Retinal pigment epithelial cell (primary cell): ENCODE results near the gene PPARG.
"Not testable (repeated sequence)": the region's sequence is repeated elsewhere in the genome, so short reads cannot be mapped to it uniquely, and the experiment has no call there.

Experiments
- DNase-seq: peaks from one replicate; pipeline ENCODE4 v3.0.0-alpha.2; 2010; ENCODE audit warnings: low read depth
- H3K4me3 ChIP-seq: 2 replicates; pipeline ENCODE4 v1.5.1; 2011; ENCODE audit warnings: mild to moderate bottlenecking, low read length, control low read depth, moderate library complexity
- CTCF ChIP-seq: conservative IDR thresholded peaks from 2 replicates; pipeline ENCODE4 v1.5.1; 2011; ENCODE audit warnings: low read depth, low read length, control low read depth, inconsistent platforms

The PPARG gene

GRCh38 chr3:12442654-12443501 is 154.0 kb downstream of the PPARG start:
- no peak for TF ChIP-seq CTCF
- DNase-seq: no peak
- no peak overlapping the region for H3K4me3 ChIP-seq

- no peak overlapping the region for H3K4me3 ChIP-seq
- no peak for TF ChIP-seq CTCF
- no peak for DNase-seq
Measured at GRCh38 chr3:12443781-12444522, 155.1 kb downstream of the PPARG start.

DNA sequence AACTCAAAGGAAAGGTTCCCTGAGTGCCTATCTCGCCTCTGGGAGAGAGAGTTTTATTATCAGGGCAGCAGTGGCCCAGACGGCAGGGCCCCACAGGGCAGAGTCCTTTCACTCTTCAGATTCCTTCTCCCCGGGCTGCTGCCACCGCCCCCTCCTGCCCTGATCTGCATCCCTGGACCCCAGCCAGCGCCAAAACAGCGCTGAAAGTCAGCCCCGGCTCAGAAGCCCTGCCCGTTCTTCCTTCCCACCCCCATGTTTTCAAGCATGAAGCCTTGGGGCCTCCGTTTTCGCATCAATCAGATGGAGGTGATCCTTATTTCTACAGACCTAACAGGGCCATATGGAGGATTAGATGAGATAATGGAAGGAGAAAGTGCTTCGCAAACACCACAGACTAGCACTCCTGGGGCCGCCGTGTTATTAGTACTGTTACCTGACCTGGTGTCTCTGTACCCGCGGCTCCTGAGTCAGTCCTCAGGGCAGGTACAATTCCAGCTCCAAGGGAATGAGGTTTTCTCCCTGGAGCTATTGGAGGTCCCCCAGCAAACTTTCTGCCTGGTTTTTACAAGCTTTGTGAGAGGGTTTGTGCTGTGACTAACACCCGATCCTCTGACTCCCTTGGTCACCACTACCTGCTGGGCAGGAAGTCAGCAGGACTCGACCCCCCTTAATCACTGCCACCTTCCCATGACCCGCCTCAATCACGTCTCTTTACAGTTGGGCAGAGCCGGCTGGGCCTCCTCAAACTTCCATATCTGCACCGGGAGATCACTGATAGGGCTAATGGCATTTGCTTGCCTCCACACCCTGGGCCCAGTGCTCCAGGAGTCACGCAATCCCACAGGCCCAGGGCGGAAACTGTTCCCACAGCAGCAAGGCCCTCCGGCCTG is 156.0 kb downstream of the PPARG start:
- no peak overlapping the region for H3K4me3 ChIP-seq
- TF ChIP-seq CTCF: no peak
- no peak for DNase-seq

GRCh38 chr3:12445523-12446240 is 156.8 kb downstream of the PPARG start:
- TF ChIP-seq CTCF: no peak
- H3K4me3 ChIP-seq: no peak overlapping the region
- DNase-seq: no peak

DNA sequence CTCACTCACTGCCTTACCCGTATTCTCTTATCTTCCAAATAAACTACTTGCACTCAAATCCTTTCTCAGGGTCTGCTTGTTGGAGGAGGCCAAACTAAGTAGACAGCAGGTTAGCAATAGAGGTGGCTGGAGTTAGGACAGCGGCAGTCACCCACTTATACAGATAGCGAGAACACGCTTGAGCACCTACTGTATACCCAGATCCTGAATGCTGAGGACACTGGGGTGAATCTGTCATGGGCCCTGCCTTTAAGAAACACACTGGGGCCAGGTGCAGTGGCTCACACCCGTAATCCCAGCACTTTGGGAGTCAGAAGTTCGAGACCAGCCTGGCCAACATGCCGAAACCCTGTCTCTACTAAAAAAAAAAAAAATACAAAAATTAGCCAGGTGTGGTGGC is 157.4 kb downstream of the PPARG start:
- H3K4me3 ChIP-seq: no peak overlapping the region
- DNase-seq: no peak
- no peak for TF ChIP-seq CTCF

DNA sequence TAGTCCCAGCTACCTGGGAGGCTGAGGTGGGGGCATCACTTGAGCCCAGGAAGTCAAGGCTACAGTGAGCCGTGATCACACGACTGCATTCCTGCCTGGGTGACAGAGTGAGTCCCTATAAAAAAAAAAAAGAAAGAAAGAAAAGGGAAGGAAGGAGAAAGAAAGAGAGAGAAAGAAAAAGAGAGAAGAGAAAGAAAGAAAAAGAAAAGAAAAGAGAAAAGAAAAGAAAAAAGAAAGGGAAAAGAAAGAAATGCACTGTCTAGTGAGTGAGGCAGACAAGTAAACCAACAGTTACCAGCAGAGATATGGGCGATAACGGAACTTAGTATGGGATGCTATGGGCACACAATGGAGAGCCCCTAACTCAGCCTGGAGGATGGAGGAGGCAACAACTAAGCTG is 158.2 kb downstream of the PPARG start:
- no peak for DNase-seq
- no peak for TF ChIP-seq CTCF
- H3K4me3 ChIP-seq: no peak overlapping the region

DNA sequence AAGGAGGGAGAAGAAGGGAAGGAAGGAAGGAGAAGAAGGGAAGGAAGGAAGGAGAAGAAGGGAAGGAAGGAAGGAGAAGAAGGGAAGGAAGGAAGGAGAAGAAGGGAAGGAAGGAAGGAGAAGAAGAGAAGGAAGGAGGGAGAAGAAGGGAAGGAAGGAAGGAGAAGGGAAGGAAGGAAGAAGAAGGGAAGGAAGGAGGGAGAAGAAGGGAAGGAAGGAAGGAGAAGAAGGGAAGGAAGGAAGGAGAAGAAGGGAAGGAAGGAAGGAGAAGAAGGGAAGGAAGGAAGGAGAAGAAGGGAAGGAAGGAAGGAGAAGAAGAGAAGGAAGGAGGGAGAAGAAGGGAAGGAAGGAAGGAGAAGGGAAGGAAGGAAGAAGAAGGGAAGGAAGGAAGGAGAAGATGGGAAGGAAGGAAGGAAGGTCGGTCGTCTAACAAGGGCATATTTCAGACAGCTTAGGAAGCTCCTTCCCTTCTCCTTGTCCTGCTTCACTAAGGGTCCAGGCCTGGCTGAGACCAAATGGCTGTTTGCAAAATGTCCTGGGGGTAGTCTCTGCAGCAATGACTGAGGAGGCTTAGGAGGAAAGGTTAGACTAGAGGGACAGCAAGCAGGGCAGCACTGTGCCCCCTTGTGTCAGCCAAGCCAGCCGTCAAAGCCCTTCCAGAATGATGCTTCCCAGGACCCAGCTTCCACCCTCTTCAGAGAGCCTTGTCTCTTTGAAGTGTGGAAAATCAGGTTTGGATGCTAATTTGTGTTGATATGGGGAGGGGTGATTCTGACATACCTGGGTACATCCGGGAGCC is 159.7 kb downstream of the PPARG start:
- not testable (repeated sequence) for H3K4me3 ChIP-seq, DNase-seq
